DND-41 (cell line): ENCODE data around the gene DIRAS1.

Experiments used
- ATAC-seq: fragments of 200-7000 bp; cut with Tn5 transposase; 3 replicates; pipeline ENCODE4 v1.9.1; 2021; ENCODE audit warnings: low read depth; ENCODE audit not compliant: insufficient read depth
- DNase-seq: peaks from one replicate; pipeline ENCODE4 v3.0.0-alpha.2; 2020
- H2AFZ ChIP-seq: 2 replicates; pipeline ENCODE4 v1.6.0; 2012; ENCODE audit warnings: low read depth, low read length
- H3K27ac ChIP-seq: 2 replicates; pipeline ENCODE4 v1.5.1; 2012; ENCODE audit warnings: low read length, inconsistent platforms
- H3K27me3 ChIP-seq: fragments of 200-600 bp; sonication (generic); 2 replicates; pipeline ENCODE4 v1.6.0; 2012; ENCODE audit warnings: low read length, mild to moderate bottlenecking, inconsistent platforms; ENCODE audit not compliant: insufficient read depth, poor library complexity
- H3K36me3 ChIP-seq: 2 replicates; pipeline ENCODE4 v1.5.1; 2012; ENCODE audit warnings: low read length, inconsistent platforms; ENCODE audit not compliant: insufficient read depth
- H3K4me1 ChIP-seq: 2 replicates; pipeline ENCODE4 v1.5.1; 2012; ENCODE audit warnings: mild to moderate bottlenecking, low read length; ENCODE audit not compliant: insufficient read depth
- H3K4me2 ChIP-seq: 2 replicates; pipeline ENCODE4 v1.6.0; 2012; ENCODE audit warnings: mild to moderate bottlenecking, moderate library complexity, low read length, inconsistent platforms; ENCODE audit not compliant: insufficient read depth
- H3K4me3 ChIP-seq, 2 experiments: fragments of 200-600 bp in 1 of 2; shearing (Covaris generic) in 1 of 2; 2 replicates each; pipeline ENCODE4 v1.5.1; 2012 to 2016; ENCODE audit warnings: inconsistent platforms in 2 of 2, low read length in 2 of 2, mild to moderate bottlenecking in 2 of 2, low read depth in 1 of 2, moderate library complexity in 1 of 2
- H3K79me2 ChIP-seq: 2 replicates; pipeline ENCODE4 v1.6.0; 2012; ENCODE audit warnings: low read length, inconsistent platforms; ENCODE audit not compliant: insufficient read depth
- H3K9ac ChIP-seq: 2 replicates; pipeline ENCODE4 v1.6.0; 2012; ENCODE audit warnings: low read depth, mild to moderate bottlenecking, inconsistent platforms, low read length, moderate library complexity
- H3K9me3 ChIP-seq: 2 replicates; pipeline ENCODE4 v1.5.1; 2012; ENCODE audit warnings: low read length, moderate library complexity, mild to moderate bottlenecking, inconsistent platforms; ENCODE audit not compliant: insufficient read depth, severe bottlenecking
- H4K20me1 ChIP-seq: 2 replicates; pipeline ENCODE4 v1.6.0; 2012; ENCODE audit warnings: low read length; ENCODE audit not compliant: insufficient read depth
- CTCF ChIP-seq: IDR thresholded peaks from 2 replicates; pipeline ENCODE4 v1.5.1; 2012; ENCODE audit warnings: borderline replicate concordance, low read length, moderate library complexity, mild to moderate bottlenecking; ENCODE audit not compliant: poor library complexity, severe bottlenecking; ENCODE audit errors: extremely low read depth
- EZH2 ChIP-seq: IDR thresholded peaks from 3 replicates; pipeline ENCODE4 v1.6.1; 2012; ENCODE audit warnings: borderline replicate concordance, low read depth, mild to moderate bottlenecking, moderate library complexity, low read length, inconsistent platforms; ENCODE audit not compliant: severe bottlenecking

Gene DIRAS1

GRCh38 chr19:2762783-2763496 is 41.8 kb upstream of the DIRAS1 start:
- TF ChIP-seq EZH2 (no peak), CTCF (no peak)
- Histone ChIP-seq H3K4me1 (no peaks in the 10 kb centered on the region), H3K9ac (no peak overlapping the region), H3K27me3 (no peaks in the 10 kb centered on the region), H3K79me2 (peaks cover 3% of the 10 kb centered on the region), H4K20me1 (peaks cover 33% of the 10 kb centered on the region), H3K4me3 (no peak overlapping the region), H3K36me3 (peaks cover 88% of the 10 kb centered on the region), H3K27ac (no peak overlapping the region), H3K4me2 (no peak overlapping the region), H3K9me3 (no peaks in the 10 kb centered on the region), H2AFZ (no peak overlapping the region)
- ATAC-seq (no peak), DNase-seq (no peak)

GRCh38 chr19:2761876-2762782 is 41.0 kb upstream of the DIRAS1 start:
- peaks cover 88% of the 10 kb centered on the region for H3K36me3 ChIP-seq
- H4K20me1 ChIP-seq: peaks cover 25% of the 10 kb centered on the region
- H3K27me3 ChIP-seq: no peaks in the 10 kb centered on the region
- no peaks in the 10 kb centered on the region; the same call in 1 of the 2 replicates for H3K79me2 ChIP-seq
- DNase-seq (no peak), ATAC-seq (no peak)
- no peak overlapping the region for H2AFZ ChIP-seq
- H3K4me3 ChIP-seq: no peak overlapping the region
- H3K9ac ChIP-seq: no peak overlapping the region
- H3K27ac ChIP-seq: no peak overlapping the region
- H3K4me1 ChIP-seq: no peaks in the 10 kb centered on the region
- H3K4me2 ChIP-seq: no peak overlapping the region
- H3K9me3 ChIP-seq: no peaks in the 10 kb centered on the region
- TF ChIP-seq EZH2 (no peak), CTCF (no peak)

DNA sequence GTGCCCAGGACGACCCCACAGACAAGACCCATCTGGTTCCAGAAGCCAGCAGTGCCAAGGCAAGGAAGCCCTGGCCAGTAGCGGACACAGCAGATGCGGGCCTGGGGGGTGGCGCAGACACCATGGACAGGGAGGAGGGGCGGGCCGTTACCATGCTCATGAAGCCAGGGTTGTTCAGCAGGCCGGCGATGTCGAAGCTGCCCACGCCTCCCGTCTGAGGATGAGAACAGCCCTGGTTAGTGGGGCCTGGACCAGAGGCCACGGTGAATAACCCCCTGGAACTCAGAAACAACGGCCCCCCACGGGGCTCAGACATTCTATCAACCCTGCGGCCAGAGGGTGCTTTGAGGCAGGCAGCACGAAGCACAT is 40.1 kb upstream of the DIRAS1 start:
- no peak overlapping the region for H2AFZ ChIP-seq
- TF ChIP-seq CTCF: no peak
- TF ChIP-seq EZH2: no peak
- peaks cover 88% of the 10 kb centered on the region for H3K36me3 ChIP-seq
- no peak overlapping the region for H3K9ac ChIP-seq
- no peak overlapping the region for H3K4me3 ChIP-seq
- no peak overlapping the region for H3K27ac ChIP-seq
- DNase-seq (no peak), ATAC-seq (no peak)
- no peaks in the 10 kb centered on the region for H3K27me3 ChIP-seq
- no peaks in the 10 kb centered on the region for H3K79me2 ChIP-seq
- H3K4me2 ChIP-seq: no peak overlapping the region
- no peaks in the 10 kb centered on the region for H3K9me3 ChIP-seq
- H3K4me1 ChIP-seq: no peaks in the 10 kb centered on the region
- H4K20me1 ChIP-seq: peaks cover 25% of the 10 kb centered on the region
